NCI-H1417 (cell line): ENCODE data around the gene STRIT1.
"Not testable (repeated sequence)": the region's sequence is repeated elsewhere in the genome, so short reads cannot be mapped to it uniquely, and the experiment has no call there.

ENCODE experiments used
- DNase-seq, 3 experiments: peaks; one replicate each; lab custom pipeline; 2025; lab: John Stamatoyannopoulos, UW

The STRIT1 gene

GRCh38 chr3:155270485-155271342 lies 22.8 kb downstream of the STRIT1 start:
- DNase-seq: no peak

- no peak for DNase-seq
These were observed 23.4 kb downstream of the STRIT1 start for GRCh38 chr3:155270063-155270462.

GRCh38 chr3:155262855-155263254 lies 30.6 kb downstream of the STRIT1 start:
- not testable (repeated sequence) for DNase-seq

GRCh38 chr3:155262295-155262694 lies 31.2 kb downstream of the STRIT1 start:
- DNase-seq: no peak

GRCh38 chr3:155254445-155254844 lies 39.0 kb downstream of the STRIT1 start:
- no peak for DNase-seq

- no peak for DNase-seq
These were observed 40.9 kb downstream of the STRIT1 start for GRCh38 chr3:155252535-155252934.

- no peak for DNase-seq
These were observed 41.5 kb downstream of the STRIT1 start for GRCh38 chr3:155252021-155252420.

- DNase-seq: no peak
These were observed 44.8 kb downstream of the STRIT1 start for GRCh38 chr3:155248531-155249187.

GRCh38 chr3:155244699-155245098 lies 48.8 kb downstream of the STRIT1 start:
- no peak for DNase-seq

- DNase-seq: no peak
These were observed 49.3 kb downstream of the STRIT1 start for GRCh38 chr3:155244216-155244615.

GRCh38 chr3:155243512-155243921 lies 50.0 kb downstream of the STRIT1 start:
- no peak for DNase-seq

- DNase-seq: no peak
These were observed 51.1 kb downstream of the STRIT1 start for GRCh38 chr3:155242342-155242741.

- DNase-seq: no peak
These were observed 51.9 kb downstream of the STRIT1 start for GRCh38 chr3:155241579-155241978.
